K562 (cell line): ENCODE data around the gene HELZ. TPM values are rescaled to one million over a fixed set of nuclear protein-coding genes. Genes with fewer than 3 reads are reported as not detected.

Experiments
- ATAC-seq: fragments of 200-7000 bp; cut with Tn5 transposase; 3 replicates; pipeline ENCODE4 v1.9.1; 2020; ENCODE audit warnings: moderate library complexity
- BruUV-seq: library from RNA; stranded (reverse); fragments of 400-500 nt; replicated peaks from 2 replicates; lab custom pipeline; 2021; lab: Mats Ljungman, UMichigan
- CTCF ChIA-PET: fragments of 300-600 bp; formaldehyde crosslinking; extraction: SDS; loops from one replicate; lab custom pipeline; 2021; ENCODE audit warnings: low intra/inter-chr PET ratio; lab: Yijun Ruan, JAX
- POLR2A ChIA-PET: fragments of 300-600, 350-650 bp; sonication (Branson Sonifier 250); formaldehyde crosslinking; extraction: SDS; loops from one replicate; lab custom pipeline; 2021; ENCODE audit warnings: antibody characterized with exemption, inconsistent platforms; lab: Yijun Ruan, JAX
- DNase-seq, 4 experiments: peaks; one replicate each; pipeline versions ENCODE4 v3.0.0 to v3.0.0-alpha.2; 2011 to 2018; ENCODE audit warnings: low spot score in 3 of 4, mixed read lengths in 3 of 4; ENCODE audit errors: extremely low read depth in 1 of 4
- FAIRE-seq: peaks from 2 replicates; lab custom pipeline; 2011; peaks lifted over from hg19 to GRCh38; lab: Jason Lieb, UNC
- H2AFZ ChIP-seq: 2 replicates; pipeline ENCODE4 v1.6.0; 2011; ENCODE audit warnings: low read depth, low read length, control low read depth, inconsistent platforms
- H3K27ac ChIP-seq: fragments of 200-600 bp; 3 replicates; pipeline ENCODE4 v1.8.0; 2011; ENCODE audit warnings: low read depth, mild to moderate bottlenecking, control low read depth, inconsistent platforms, low read length, moderate library complexity, mixed read lengths; ENCODE audit errors: extremely low read depth
- H3K27me3 ChIP-seq, 2 experiments: fragments of 300-600 bp in 1 of 2; 2 replicates in 1 of 2; 3 replicates in 1 of 2; pipeline versions ENCODE4 v1.6.0 to v1.8.0; 2011; ENCODE audit warnings: inconsistent platforms in 2 of 2, low read length in 2 of 2, mild to moderate bottlenecking in 1 of 2, mixed read lengths in 1 of 2, moderate library complexity in 1 of 2; ENCODE audit not compliant: control insufficient read depth in 2 of 2, insufficient read depth in 2 of 2
- H3K36me3 ChIP-seq: fragments of 300-600 bp; 3 replicates; pipeline ENCODE4 v1.8.0; 2011; ENCODE audit warnings: mild to moderate bottlenecking, low read length, inconsistent platforms; ENCODE audit not compliant: control insufficient read depth, insufficient read depth
- H3K4me1 ChIP-seq, 2 experiments: fragments of 200-600 bp in 1 of 2; replicated peaks in 1 of 2; 2 replicates in 1 of 2; 3 replicates in 1 of 2; pipeline versions ENCODE4 v1.5.1 to v1.8.0; 2011; ENCODE audit warnings: inconsistent platforms in 2 of 2, low read length in 2 of 2, mild to moderate bottlenecking in 1 of 2, mixed read lengths in 1 of 2, moderate library complexity in 1 of 2; ENCODE audit not compliant: control insufficient read depth in 2 of 2, insufficient read depth in 2 of 2
- H3K4me2 ChIP-seq: 2 replicates; pipeline ENCODE4 v1.6.1; 2011; ENCODE audit warnings: low read length, control low read depth, inconsistent platforms, mixed read lengths; ENCODE audit not compliant: insufficient read depth
- H3K4me3 ChIP-seq: fragments of 200-600 bp; sonication (generic), shearing (Covaris generic); 2 replicates; pipeline ENCODE4 v1.5.1; 2016; ENCODE audit warnings: control low read depth, inconsistent platforms
- H3K79me2 ChIP-seq: fragments of 200-600 bp; 3 replicates; pipeline ENCODE4 v1.8.0; 2011; ENCODE audit warnings: low read length, inconsistent platforms; ENCODE audit not compliant: control insufficient read depth, insufficient read depth
- H3K9ac ChIP-seq, 2 experiments: 2 replicates each; pipeline versions ENCODE4 v1.6.0 to v1.6.1; 2011; ENCODE audit warnings: low read depth in 2 of 2, low read length in 2 of 2, control low read depth in 1 of 2, inconsistent platforms in 1 of 2, mild to moderate bottlenecking in 1 of 2, mixed read lengths in 1 of 2; ENCODE audit not compliant: insufficient read depth in 1 of 2
- H3K9me1 ChIP-seq: one replicate; pipeline ENCODE4 v1.6.0; 2011; ENCODE audit warnings: inconsistent platforms, mild to moderate bottlenecking, low read length, moderate library complexity; ENCODE audit not compliant: control insufficient read depth, insufficient read depth
- H3K9me3 ChIP-seq: replicated peaks from 2 replicates; pipeline ENCODE4 v1.5.1; 2011; ENCODE audit warnings: low read depth, low read length, inconsistent platforms; ENCODE audit not compliant: control insufficient read depth, insufficient read depth
- H4K20me1 ChIP-seq: replicated peaks from 2 replicates; pipeline ENCODE4 v1.6.1; 2011; ENCODE audit warnings: low read length, inconsistent platforms, mixed read lengths; ENCODE audit not compliant: control insufficient read depth, insufficient read depth
- ARID3B ChIP-seq: fragments of 250-450 bp; sonication (Bioruptor Pico); IDR thresholded peaks from 2 replicates; pipeline ENCODE4 v1.4.0; 2020; ENCODE audit warnings: borderline replicate concordance
- ATF1 ChIP-seq, 2 experiments: fragments of 450-650 bp in 1 of 2; IDR thresholded peaks; 2 replicates each; pipeline ENCODE4 v1.6.1; 2016; ENCODE audit warnings: missing compliant biosample characterization in 1 of 2, missing genetic modification characterization in 1 of 2
- CREBBP ChIP-seq: IDR thresholded peaks from one replicate; pipeline ENCODE4 v1.6.1; 2012; ENCODE audit warnings: low read depth, mild to moderate bottlenecking, control low read depth, inconsistent platforms, low read length
- GABPB1 ChIP-seq: sonication (generic); formaldehyde crosslinking; IDR thresholded peaks from 2 replicates; pipeline ENCODE4 v1.8.0; 2022; ENCODE audit warnings: mild to moderate bottlenecking, missing genetic modification reagents
- KAT2B ChIP-seq: IDR thresholded peaks from one replicate; pipeline ENCODE4 v1.6.1; 2012; ENCODE audit warnings: low read depth, mild to moderate bottlenecking, control low read depth, inconsistent platforms, low read length, moderate library complexity
- KLF13 ChIP-seq: fragments of 450-650 bp; IDR thresholded peaks from 2 replicates; pipeline ENCODE4 v1.6.1; 2016; ENCODE audit warnings: missing genetic modification characterization, low read depth, mild to moderate bottlenecking, missing compliant biosample characterization, moderate library complexity, borderline replicate concordance
- PKNOX1 ChIP-seq: fragments of 450-650 bp; IDR thresholded peaks from 2 replicates; pipeline ENCODE4 v1.6.1; 2016
- POLR2B ChIP-seq: fragments of 450-650 bp; IDR thresholded peaks from 2 replicates; pipeline ENCODE4 v1.6.1; 2018; ENCODE audit warnings: low read depth; ENCODE audit not compliant: partially characterized antibody
- POLR2G ChIP-seq: fragments of 200-400 bp; formaldehyde crosslinking; IDR thresholded peaks from 2 replicates; pipeline ENCODE4 v1.6.1; 2017; ENCODE audit warnings: low read depth, mild to moderate bottlenecking, antibody characterized with exemption, low read length, moderate library complexity
- RFX7 ChIP-seq: fragments of 250-450 bp; sonication (Bioruptor Pico); IDR thresholded peaks from 2 replicates; pipeline ENCODE4 v1.5.1; 2021; ENCODE audit warnings: mild to moderate bottlenecking
- TCF7 ChIP-seq: sonication (generic); IDR thresholded peaks from 2 replicates; pipeline ENCODE4 v1.6.1; 2016; ENCODE audit warnings: antibody characterized with exemption, borderline replicate concordance
- ZNF263 ChIP-seq: sonication (generic); formaldehyde crosslinking; IDR thresholded peaks from 2 replicates; pipeline ENCODE4 v1.8.0; 2022; ENCODE audit warnings: mild to moderate bottlenecking, missing genetic modification reagents, borderline replicate concordance
- ZNF41 ChIP-seq: fragments of 250-450 bp; sonication (Bioruptor Pico); conservative IDR thresholded peaks from 2 replicates; pipeline ENCODE4 v1.4.0; 2020; ENCODE audit warnings: mild to moderate bottlenecking
- WGBS: fragments of 100-300 bp; shearing (Covaris generic); methylation state at CpG from one replicate; pipeline ENCODE4 v1.1.6; 2016; ENCODE audit warnings: low coverage, mixed read lengths; ENCODE audit not compliant: insufficient coverage; ENCODE audit errors: missing lambda C conversion rate; 5-methylcytosine and 5-hydroxymethylcytosine counted together
- in situ Hi-C: fragments of 300-500 bp; cut with MboI; formaldehyde crosslinking; loops from 4 replicates; pipeline ENCODE4 v1.15.0; 2018; ENCODE audit warnings: inconsistent platforms, mixed read lengths
- intact Hi-C: fragments of 100-400 bp; cut with micrococcal nuclease; formaldehyde crosslinking; loops from 2 replicates; pipeline ENCODE4 v1.14.2; 2022
- polyA plus RNA-seq, 8 experiments: library from polyadenylated mRNA; depleted of rRNA in 4 of 8; stranded (reverse) in 5 of 8; unstranded in 3 of 8; fragments of >200 nt; fragmentation: Nextera tagmentation in 2 of 8; fragmentation: Illumina TruSeq in 1 of 8; extraction: Ambion mirVana in 2 of 8; extraction: Trizol in 1 of 8; gene quantifications; 2 replicates each; pipeline versions ENCODE4 v1.2.1 to v1.2.3, GENCODE V29; 2011 to 2014; ENCODE audit warnings: inconsistent platforms in 1 of 8, missing spikeins in 1 of 8
- total RNA-seq, 7 experiments: library from RNA; depleted of rRNA in 6 of 7; stranded (reverse); fragments of >200 nt in 6 of 7; fragmentation: Illumina TruSeq in 2 of 7; extraction: Trizol in 2 of 7; gene quantifications; 2 replicates each; pipeline versions ENCODE4 v1.2.1 to v1.2.3, GENCODE V29; 2011 to 2021; ENCODE audit warnings: low replicate concordance in 1 of 7

Gene HELZ
- total and polyA plus RNA-seq, 9 of the 15 experiments (the other 6 are each of a cell fraction or from before 2014, with no cell fraction given) = 5.2 to 39.8 (median 17.3) TPM

DNA sequence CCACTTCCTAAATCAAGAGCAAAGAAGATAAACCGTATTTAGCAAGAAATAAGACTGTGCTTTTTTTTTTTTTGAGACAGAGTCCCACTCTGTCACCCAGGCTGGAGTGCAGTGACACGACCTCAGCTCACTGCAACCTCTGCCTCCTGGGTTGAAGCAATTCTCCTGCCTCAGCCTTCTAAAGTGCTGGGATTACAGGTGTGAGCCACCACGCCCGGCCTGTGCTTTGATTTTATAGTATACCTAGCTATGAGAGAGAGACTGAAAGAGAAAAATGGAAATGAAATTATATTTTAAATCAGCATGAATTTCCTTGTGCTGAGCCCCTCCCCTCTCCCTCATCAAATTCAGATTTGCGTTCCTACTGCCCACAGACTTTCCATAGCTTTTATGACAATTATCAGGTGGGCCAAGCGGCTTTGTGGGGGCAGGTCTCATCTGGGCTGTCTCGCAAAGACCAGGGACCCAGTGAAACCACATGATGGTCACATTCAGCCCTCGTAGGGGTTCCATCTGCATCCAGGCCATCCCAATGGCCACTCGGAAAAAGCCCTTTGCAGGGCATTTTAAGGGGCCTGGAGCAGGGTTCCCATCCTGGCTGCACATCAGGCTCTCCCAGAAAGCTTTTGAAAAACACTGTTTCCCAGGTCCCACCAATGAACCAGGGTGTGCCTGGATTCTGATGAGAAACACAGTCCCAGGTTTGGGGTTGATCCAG lies 192.1 kb downstream of the HELZ start:
- no peaks in the 10 kb centered on the region for H4K20me1 ChIP-seq
- no peaks in the 10 kb centered on the region; the same call in 1 of the 2 replicates for H3K9me3 ChIP-seq
- H3K9me1 ChIP-seq = no peaks in the 10 kb centered on the region
- intact Hi-C loops = no loop called here
- peaks cover 23 to 48% of the 10 kb centered on the region in 2 experiments for H3K27me3 ChIP-seq
- WGBS = 5% methylated on average over 8 of the region's 9 CpGs
- H3K4me2 ChIP-seq = no peak overlapping the region
- no peaks in the 10 kb centered on the region; the same call in 2 of the 3 replicates for H3K36me3 ChIP-seq
- DNase-seq (no peak), ATAC-seq (no peak), FAIRE-seq (no peak)
- POLR2A ChIA-PET = interaction anchor here (0.7 kb wide), 2 partner anchors 11 to 144 kb away, joined by 3 to 4 read pairs; no protein-coding TSS in a partner anchor
- H3K4me3 ChIP-seq = no peak overlapping the region
- no peak overlapping the region for H3K27ac ChIP-seq
- no TSS peak for BruUV-seq
- peaks cover 0 to 6% of the 10 kb centered on the region in 2 experiments; a peak in 1 of 5 replicates for H3K4me1 ChIP-seq
- CTCF ChIA-PET = no interaction called here
- H3K79me2 ChIP-seq = no peaks in the 10 kb centered on the region
- in situ Hi-C loops = no loop called here
- no peak for TF ChIP-seq POLR2G
- no peak overlapping the region for H2AFZ ChIP-seq
- H3K9ac ChIP-seq = no peak overlapping the region

DNA sequence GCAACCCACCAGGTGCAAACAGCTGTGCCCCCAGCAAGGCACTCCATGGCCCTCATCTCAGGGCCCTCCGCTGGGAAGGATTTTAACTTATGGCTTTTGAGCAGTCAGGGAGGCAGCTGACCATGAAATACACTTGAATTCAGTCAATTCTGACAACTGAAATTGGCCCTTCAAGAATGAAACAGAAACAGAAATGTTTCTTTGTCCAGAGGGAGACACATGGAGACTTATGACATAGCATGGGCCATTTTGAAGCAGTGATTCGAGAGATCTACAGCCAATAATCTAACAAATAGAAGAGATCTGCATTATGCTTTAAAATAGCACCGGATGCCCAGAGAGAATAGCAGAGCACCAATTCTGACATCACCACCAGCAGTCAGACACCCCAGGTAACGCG lies 193.2 kb downstream of the HELZ start:
- H3K27ac ChIP-seq = no peak overlapping the region
- in situ Hi-C loops = no loop called here
- WGBS = 0% methylated on average over 5 of the region's 5 CpGs
- FAIRE-seq (no peak), ATAC-seq (no peak), DNase-seq (no peak)
- H3K27me3 ChIP-seq = peaks cover 23 to 45% of the 10 kb centered on the region in 2 experiments
- no peak overlapping the region for H3K9ac ChIP-seq
- intact Hi-C loops = no loop called here
- no peaks in the 10 kb centered on the region for H3K79me2 ChIP-seq
- POLR2A ChIA-PET = no interaction called here
- H3K4me1 ChIP-seq = peaks cover 0 to 6% of the 10 kb centered on the region in 2 experiments; a peak in 1 of 5 replicates
- no peak overlapping the region for H3K4me2 ChIP-seq
- no peak overlapping the region for H2AFZ ChIP-seq
- no peak overlapping the region for H3K4me3 ChIP-seq
- H3K9me1 ChIP-seq = no peaks in the 10 kb centered on the region
- CTCF ChIA-PET = no interaction called here
- BruUV-seq = no TSS peak
- H4K20me1 ChIP-seq = no peaks in the 10 kb centered on the region
- H3K9me3 ChIP-seq = no peaks in the 10 kb centered on the region; the same call in 1 of the 2 replicates
- no peaks in the 10 kb centered on the region; the same call in 2 of the 3 replicates for H3K36me3 ChIP-seq
- TF ChIP-seq ZNF263 (CRISPR knock-in tag) (no peak), PKNOX1 (no peak), KAT2B (no peak), ARID3B (CRISPR knock-in tag) (no peak), RFX7 (CRISPR knock-in tag) (no peak), POLR2B (no peak), TCF7 (no peak), ZNF41 (CRISPR knock-in tag) (no peak), ATF1 (CRISPR knock-in tag; IDR thresholded peaks at IDR 0.05) (no peak), ATF1 (tag; IDR thresholded peaks at IDR 0.05) (no peak), GABPB1 (CRISPR knock-in tag) (no peak), CREBBP (no peak), KLF13 (tag) (no peak)
